K562 (cell line): Measurements from ENCODE around the gene CCL5. TPM values are rescaled to one million over a fixed set of nuclear protein-coding genes. Genes with fewer than 3 reads are reported as not detected.

ENCODE experiments used
- POLR2G ChIP-seq: fragments of 200-400 bp; formaldehyde crosslinking; IDR thresholded peaks from 2 replicates; pipeline ENCODE4 v1.6.1; 2017; ENCODE audit warnings: low read depth, mild to moderate bottlenecking, antibody characterized with exemption, low read length, moderate library complexity
- ZNF699 ChIP-seq: fragments of 250-450 bp; sonication (Bioruptor Pico); IDR thresholded peaks from 2 replicates; pipeline ENCODE4 v1.8.0; 2021; ENCODE audit warnings: mild to moderate bottlenecking, moderate library complexity; ENCODE audit not compliant: insufficient replicate concordance
- polyA plus RNA-seq, 8 experiments: library from polyadenylated mRNA; depleted of rRNA in 4 of 8; stranded (reverse) in 5 of 8; unstranded in 3 of 8; fragments of >200 nt; fragmentation: Nextera tagmentation in 2 of 8; fragmentation: Illumina TruSeq in 1 of 8; extraction: Ambion mirVana in 2 of 8; extraction: Trizol in 1 of 8; gene quantifications; 2 replicates each; pipeline versions ENCODE4 v1.2.1 to v1.2.3, GENCODE V29; 2011 to 2014; ENCODE audit warnings: inconsistent platforms in 1 of 8, missing spikeins in 1 of 8
- total RNA-seq, 7 experiments: library from RNA; depleted of rRNA in 6 of 7; stranded (reverse); fragments of >200 nt in 6 of 7; fragmentation: Illumina TruSeq in 2 of 7; extraction: Trizol in 2 of 7; gene quantifications; 2 replicates each; pipeline versions ENCODE4 v1.2.1 to v1.2.3, GENCODE V29; 2011 to 2021; ENCODE audit warnings: low replicate concordance in 1 of 7
- TF ChIP-seq, protein P1 (sequence below): sonication (generic); formaldehyde crosslinking; IDR thresholded peaks from 2 replicates; pipeline ENCODE4 v1.8.0; 2023; ENCODE audit warnings: mild to moderate bottlenecking, missing genetic modification reagents
- TF ChIP-seq, protein P2 (sequence below): fragments of 250-450 bp; sonication (Bioruptor Pico); IDR thresholded peaks from 2 replicates; pipeline ENCODE4 v1.9.0; 2021; ENCODE audit warnings: mild to moderate bottlenecking, inconsistent platforms
- TF ChIP-seq, protein P3 (sequence below): sonication (generic); formaldehyde crosslinking; IDR thresholded peaks from 2 replicates; pipeline ENCODE4 v1.8.0; 2022; ENCODE audit warnings: mild to moderate bottlenecking, missing genetic modification reagents

The CCL5 gene
- total and polyA plus RNA-seq, 9 of the 15 experiments (the other 6 are each of a cell fraction or from before 2014, with no cell fraction given), result 0.18 to 0.59 (median 0.45) TPM; not detected in 1

DNA sequence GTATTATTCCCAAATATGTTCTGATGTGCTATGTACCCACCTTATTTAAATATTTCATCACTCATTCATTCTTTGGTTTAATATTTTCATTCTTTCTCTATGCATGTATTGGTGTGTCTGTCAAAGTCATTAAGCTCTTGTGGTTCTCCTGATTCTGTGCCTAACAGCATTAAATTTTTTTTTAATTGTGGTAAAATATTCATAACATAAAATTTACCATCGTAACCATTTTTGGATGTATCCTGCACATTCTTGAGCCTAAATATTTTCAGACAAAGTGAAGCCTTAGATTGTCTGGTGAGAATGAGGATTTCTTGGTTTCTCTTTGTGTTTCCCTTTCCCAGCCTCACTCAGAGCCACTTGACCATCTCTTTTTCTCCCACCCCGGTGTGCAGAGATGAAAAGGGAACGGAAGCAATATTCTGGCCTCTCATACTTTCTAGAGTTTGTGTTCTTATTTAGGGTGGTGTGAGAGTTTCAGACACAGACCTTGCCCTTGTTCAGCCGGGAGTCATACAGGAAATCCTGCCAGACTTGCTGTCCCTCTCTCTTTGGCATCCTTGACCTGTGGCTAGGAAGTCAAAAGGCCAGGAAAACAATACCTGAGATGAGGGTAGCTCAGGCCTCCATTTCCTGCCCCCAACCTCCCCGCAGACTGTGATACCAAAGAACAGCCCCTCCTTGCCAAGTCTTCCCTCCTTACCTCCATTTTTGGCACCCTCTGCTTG lies 4.9 kb downstream of the CCL5 start (continued):
- TF ChIP-seq, protein P1, sequence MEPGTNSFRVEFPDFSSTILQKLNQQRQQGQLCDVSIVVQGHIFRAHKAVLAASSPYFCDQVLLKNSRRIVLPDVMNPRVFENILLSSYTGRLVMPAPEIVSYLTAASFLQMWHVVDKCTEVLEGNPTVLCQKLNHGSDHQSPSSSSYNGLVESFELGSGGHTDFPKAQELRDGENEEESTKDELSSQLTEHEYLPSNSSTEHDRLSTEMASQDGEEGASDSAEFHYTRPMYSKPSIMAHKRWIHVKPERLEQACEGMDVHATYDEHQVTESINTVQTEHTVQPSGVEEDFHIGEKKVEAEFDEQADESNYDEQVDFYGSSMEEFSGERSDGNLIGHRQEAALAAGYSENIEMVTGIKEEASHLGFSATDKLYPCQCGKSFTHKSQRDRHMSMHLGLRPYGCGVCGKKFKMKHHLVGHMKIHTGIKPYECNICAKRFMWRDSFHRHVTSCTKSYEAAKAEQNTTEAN, result no peak
- TF ChIP-seq ZNF699 (CRISPR knock-in tag), result no peak
- no peak for TF ChIP-seq POLR2G
- TF ChIP-seq, protein P2, sequence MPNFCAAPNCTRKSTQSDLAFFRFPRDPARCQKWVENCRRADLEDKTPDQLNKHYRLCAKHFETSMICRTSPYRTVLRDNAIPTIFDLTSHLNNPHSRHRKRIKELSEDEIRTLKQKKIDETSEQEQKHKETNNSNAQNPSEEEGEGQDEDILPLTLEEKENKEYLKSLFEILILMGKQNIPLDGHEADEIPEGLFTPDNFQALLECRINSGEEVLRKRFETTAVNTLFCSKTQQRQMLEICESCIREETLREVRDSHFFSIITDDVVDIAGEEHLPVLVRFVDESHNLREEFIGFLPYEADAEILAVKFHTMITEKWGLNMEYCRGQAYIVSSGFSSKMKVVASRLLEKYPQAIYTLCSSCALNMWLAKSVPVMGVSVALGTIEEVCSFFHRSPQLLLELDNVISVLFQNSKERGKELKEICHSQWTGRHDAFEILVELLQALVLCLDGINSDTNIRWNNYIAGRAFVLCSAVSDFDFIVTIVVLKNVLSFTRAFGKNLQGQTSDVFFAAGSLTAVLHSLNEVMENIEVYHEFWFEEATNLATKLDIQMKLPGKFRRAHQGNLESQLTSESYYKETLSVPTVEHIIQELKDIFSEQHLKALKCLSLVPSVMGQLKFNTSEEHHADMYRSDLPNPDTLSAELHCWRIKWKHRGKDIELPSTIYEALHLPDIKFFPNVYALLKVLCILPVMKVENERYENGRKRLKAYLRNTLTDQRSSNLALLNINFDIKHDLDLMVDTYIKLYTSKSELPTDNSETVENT, result no peak
- TF ChIP-seq, protein P3, sequence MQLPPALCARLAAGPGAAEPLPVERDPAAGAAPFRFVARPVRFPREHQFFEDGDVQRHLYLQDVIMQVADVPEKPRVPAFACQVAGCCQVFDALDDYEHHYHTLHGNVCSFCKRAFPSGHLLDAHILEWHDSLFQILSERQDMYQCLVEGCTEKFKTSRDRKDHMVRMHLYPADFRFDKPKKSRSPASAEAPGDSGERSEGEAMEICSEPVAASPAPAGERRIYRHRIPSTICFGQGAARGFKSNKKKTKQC (CRISPR knock-in tag), result no peak
